NB4 (cell line): ENCODE results near the gene MFSD2A.
A peak's percentile ranks its signal among the peaks of the same experiment; 100 is the strongest.

Source experiments
- POLR2A ChIP-seq: IDR thresholded peaks from 2 replicates; pipeline ENCODE4 v1.6.1; 2011; ENCODE audit warnings: mild to moderate bottlenecking; ENCODE audit not compliant: insufficient read length; ENCODE audit errors: extremely low read depth
- TF ChIP-seq, protein P1 (sequence below): IDR thresholded peaks from one replicate; pipeline ENCODE4 v1.5.1; 2012; ENCODE audit warnings: low read depth, low read length
- TF ChIP-seq, protein P2 (sequence below): IDR thresholded peaks from 2 replicates; pipeline ENCODE4 v1.6.1; 2011; ENCODE audit warnings: low read depth, low read length

GRCh38 chr1:39954870-39955546 lies at the start of gene MFSD2A:
- TF ChIP-seq, protein P1, sequence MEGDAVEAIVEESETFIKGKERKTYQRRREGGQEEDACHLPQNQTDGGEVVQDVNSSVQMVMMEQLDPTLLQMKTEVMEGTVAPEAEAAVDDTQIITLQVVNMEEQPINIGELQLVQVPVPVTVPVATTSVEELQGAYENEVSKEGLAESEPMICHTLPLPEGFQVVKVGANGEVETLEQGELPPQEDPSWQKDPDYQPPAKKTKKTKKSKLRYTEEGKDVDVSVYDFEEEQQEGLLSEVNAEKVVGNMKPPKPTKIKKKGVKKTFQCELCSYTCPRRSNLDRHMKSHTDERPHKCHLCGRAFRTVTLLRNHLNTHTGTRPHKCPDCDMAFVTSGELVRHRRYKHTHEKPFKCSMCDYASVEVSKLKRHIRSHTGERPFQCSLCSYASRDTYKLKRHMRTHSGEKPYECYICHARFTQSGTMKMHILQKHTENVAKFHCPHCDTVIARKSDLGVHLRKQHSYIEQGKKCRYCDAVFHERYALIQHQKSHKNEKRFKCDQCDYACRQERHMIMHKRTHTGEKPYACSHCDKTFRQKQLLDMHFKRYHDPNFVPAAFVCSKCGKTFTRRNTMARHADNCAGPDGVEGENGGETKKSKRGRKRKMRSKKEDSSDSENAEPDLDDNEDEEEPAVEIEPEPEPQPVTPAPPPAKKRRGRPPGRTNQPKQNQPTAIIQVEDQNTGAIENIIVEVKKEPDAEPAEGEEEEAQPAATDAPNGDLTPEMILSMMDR, result no peak
- TF ChIP-seq, protein P2, sequence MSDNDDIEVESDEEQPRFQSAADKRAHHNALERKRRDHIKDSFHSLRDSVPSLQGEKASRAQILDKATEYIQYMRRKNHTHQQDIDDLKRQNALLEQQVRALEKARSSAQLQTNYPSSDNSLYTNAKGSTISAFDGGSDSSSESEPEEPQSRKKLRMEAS, result peak; percentile 77
- TF ChIP-seq POLR2A, result peak; percentile 75
